GM19397 (cell line): ENCODE data around the gene SNAP29.
"Not testable (repeated sequence)": the region's sequence is repeated elsewhere in the genome, so short reads cannot be mapped to it uniquely, and the experiment has no call there.

Experiments used
- ATAC-seq: cut with Tn5 transposase; IDR thresholded peaks from one replicate; pipeline ENCODE4 v1.9.1; 2021; ENCODE audit warnings: mild to moderate bottlenecking, moderate library complexity; ENCODE audit not compliant: unreplicated experiment

The SNAP29 gene

DNA sequence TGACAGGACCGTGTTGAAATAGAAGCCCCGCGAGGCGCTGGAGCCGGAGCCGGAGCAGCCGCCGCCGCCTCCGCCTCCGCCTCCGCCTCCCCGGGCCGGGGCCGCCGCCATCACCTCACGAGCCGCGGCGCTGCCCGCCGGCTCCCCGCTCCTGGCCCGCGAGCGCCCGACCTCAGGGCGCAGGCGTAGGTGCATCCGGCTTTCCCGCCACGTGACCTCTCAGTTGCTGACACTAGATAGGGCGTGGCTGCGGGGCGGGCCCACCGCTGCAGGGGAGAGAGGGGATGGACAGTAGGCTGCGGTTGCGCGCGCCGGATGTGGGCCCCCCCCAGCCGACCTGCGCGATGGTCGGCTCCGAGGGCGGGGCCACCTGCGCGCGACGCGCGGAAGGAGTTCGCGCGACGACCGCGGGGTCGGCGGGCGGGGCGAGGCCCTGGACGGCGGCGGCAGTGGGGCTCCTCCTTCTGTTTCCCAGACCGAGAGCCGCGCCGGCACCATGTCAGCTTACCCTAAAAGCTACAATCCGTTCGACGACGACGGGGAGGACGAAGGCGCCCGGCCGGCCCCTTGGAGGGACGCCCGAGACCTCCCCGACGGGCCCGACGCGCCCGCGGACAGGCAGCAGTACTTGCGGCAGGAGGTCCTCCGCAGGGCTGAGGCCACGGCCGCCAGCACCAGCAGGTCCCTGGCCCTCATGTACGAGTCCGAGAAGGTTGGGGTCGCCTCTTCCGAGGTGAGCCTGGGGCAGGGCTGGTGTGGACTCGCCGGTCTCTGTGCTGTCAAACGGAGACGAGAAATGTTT, at the start of gene SNAP29, which contains the start of gene PI4KA:
TSS of gene SNAP29 (plus strand) at position 393 of the 802 bp plus-strand sequence. CDS start at position 497, 104 bp downstream.
TSS of gene PI4KA (minus strand) at position 197 of the 802 bp plus-strand sequence. CDS start at position 111, 86 bp downstream.
- peak; percentile 91 for ATAC-seq

DNA sequence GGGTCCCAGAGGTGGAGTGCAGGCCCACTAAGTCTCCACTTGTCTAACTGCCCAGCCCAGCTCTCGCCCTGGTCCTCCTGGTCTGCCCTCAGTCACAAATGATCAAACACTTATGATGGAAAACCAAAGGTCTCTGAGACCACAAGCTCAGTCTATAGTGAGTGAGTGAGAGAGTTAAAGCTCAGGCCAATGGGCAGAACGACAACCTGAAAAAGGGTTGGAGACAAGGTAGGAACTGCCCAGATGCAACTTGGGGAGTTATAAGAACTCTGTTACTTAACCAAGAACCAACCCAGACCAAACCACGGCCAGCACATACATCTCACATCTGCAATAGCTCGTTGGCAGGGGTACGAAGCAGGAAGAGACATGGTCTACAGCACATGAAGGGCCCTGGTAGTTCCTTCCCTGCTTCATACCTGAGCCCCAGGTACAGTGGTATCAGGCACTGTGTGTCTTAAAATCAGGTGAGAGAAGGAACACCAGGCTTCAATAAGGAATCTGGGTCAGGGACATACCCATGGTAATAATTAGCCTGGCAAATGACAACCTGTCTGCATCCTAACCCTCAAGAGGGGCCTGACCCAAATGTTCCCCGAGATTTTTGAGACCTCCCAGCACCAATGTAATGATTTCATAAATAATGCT, 49.1 kb upstream of the SNAP29 start:
- no peak for ATAC-seq

DNA sequence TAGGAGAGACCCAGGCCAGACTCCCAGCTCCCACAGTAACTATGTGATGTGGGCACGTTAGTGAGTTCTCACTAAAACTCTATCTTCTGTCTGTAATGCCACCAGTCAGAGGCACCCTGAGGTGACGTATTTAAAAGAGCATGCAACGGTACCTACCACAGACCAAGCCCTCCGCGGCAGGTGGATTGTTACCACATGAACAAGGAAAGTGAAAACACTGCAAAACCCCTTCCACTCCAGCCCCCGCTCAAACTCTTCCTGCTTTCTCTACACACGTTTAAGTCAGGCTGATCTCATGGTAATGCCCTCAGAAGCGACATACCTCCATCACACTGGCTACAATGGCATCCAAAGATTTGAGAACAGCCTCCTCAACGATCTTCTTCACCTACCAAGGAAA, 48.2 kb upstream of the SNAP29 start:
- ATAC-seq = no peak

GRCh38 chr22:20811171-20811570, 47.6 kb upstream of the SNAP29 start:
- ATAC-seq = no peak

DNA sequence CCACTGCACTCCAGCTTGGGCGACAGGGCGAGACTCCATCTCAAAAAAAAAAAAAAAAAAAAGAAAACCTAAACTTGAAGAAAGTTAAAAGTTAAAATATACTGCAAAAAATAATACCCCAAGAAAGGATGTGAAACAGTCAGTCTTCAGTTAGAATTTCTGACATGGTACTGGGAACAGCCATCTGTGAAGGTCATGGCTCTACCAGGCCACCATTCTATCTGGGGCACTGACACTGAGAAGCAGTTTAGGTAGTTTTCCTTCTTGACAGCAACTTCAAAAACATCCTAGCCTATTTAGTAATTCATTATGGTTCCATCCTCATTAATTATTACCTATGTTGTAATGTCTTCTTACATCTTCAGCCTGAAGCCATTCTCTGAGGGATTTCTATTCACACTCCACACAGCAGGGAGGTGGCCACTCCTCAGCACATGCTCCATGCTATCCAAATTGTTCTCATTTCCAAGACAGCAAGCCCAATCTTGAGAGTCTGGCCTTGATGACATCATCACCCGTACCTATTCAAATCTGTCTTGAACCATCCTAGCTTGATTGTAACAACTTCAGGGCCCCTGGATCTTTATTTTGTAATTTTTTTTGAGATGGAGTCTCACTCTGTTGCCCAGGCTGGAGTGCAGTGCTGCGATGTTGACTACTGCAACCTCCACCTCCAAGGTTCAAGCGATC, 46.7 kb upstream of the SNAP29 start:
- ATAC-seq = no peak

- ATAC-seq = no peak
These were observed 45.8 kb upstream of the SNAP29 start for GRCh38 chr22:20813056-20813455.

- no peak for ATAC-seq
These were observed 44.5 kb upstream of the SNAP29 start for GRCh38 chr22:20814221-20814808.

GRCh38 chr22:20815477-20816050, 43.2 kb upstream of the SNAP29 start:
- ATAC-seq = no peak

DNA sequence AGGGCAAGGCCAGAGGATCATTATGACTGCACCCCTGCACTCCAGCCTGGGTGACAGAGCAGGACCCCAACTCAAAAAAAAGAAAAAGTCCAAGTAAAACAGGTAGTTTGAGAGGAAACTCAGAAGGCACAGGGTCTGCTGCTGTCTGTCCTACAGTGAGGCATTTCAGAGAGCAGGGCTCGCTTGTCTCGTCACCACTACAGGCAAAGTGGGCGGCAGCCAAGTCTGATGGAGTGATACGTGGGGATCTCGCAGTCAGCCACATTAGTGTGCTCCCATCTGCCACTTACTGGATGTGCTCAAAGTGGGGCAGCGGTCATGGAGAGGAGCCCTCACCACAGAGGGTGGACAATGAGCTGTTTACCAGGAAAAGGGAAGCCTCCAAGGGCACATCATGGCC, 42.2 kb upstream of the SNAP29 start:
- no peak for ATAC-seq

DNA sequence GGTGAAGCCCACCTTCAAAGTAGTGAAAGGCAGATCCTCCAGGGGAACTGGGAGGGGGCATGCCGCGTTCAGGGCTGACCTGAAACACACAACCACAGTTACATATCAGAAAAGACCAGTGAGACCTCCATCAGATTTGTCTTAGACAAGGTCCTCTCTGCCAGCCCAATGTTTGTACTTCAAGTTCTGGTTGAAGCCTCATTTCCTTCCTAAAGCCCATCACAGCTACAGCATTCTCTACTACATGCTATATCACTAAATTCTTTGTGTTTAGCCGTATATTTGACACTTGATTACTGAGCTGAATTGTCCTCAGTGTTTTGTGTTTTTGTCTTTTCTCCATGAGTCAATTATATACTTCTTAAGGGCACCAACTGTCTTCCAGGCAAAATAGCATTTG, 40.3 kb upstream of the SNAP29 start:
- ATAC-seq = no peak

- no peak for ATAC-seq
These were observed 39.3 kb upstream of the SNAP29 start for GRCh38 chr22:20819471-20819870.

DNA sequence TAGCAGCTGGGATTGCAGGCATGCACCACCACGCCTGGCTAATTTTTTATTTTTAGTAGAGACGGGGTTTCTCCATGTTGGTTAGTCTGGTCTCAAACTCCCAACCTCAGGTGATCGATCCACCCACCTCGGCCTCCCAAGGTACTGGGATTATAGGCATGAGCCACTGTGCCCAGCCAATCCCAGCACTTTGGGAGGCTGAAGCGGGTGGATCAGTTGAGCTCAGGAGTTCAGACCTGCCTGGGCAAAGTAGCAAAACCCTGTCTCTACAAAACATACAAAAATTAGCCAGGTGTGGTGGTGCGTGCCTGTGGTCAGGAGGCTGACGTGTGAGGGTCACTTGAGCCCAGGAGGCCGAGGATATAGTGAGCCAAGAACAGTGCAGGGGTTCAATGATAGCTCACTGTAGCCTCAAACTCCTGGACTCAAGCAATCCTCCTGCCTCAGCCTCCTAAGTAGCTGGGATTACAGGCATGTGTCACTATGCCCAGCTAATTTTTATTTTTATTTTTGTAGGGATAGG, 37.0 kb upstream of the SNAP29 start:
- not testable (repeated sequence) for ATAC-seq

- no peak for ATAC-seq
These were observed 36.6 kb upstream of the SNAP29 start for GRCh38 chr22:20822240-20822639.

DNA sequence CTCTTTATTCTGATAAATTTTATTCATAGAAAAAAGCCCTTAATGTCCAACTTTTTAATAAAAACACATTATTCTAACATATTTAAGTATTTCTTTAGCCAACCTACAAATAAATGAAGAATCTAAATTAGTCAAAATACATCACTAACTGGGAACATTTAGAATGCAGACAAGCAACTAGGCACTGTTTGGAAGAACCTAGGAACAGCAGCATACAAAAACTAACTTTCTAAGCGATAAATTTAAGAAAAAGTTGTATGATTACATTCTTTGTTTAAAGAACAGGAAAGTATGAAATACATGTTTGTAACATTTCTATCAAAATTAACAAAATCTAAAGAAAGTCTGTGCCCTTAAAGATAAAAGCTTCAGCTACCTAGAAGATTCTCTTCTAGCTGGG, 35.5 kb upstream of the SNAP29 start:
- ATAC-seq = no peak

DNA sequence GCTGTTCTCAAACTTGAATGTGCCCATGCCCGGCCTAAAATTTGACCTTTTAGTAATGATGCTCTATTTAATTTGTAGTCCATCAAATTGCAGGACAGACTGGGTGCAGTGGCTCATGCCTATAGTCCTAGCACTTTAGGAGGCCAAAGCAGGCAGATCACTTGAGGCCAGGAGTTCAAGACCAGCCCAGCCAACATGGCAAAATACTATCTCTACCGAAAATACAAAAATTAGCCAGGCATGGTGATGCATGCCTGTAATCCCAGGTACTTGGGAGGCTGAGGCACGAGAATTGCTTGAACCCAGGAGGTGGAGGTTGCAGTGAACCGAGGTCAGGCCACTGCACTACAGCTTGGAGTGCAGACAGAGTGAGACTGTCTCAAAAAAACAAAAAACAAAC, 33.6 kb upstream of the SNAP29 start:
- not testable (repeated sequence) for ATAC-seq

DNA sequence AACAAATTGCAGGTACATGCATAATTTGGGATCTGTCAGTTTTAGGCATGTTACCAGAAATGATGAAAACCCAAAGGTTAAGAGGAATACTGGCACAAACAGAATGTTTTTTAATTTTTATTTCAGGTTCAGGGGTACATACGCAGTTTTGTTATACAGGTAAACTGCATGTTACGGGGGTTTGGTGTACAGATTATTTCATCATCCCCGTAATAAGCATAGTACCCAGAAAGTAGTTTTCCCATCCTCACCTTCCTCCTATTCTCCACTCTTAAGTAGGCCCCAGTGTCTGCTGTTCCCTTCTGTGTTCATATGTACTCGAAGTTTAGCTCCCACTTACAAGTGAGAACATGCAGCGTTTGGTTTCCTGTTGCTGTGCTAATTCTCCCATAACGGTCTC, 33.2 kb upstream of the SNAP29 start:
- ATAC-seq = no peak

DNA sequence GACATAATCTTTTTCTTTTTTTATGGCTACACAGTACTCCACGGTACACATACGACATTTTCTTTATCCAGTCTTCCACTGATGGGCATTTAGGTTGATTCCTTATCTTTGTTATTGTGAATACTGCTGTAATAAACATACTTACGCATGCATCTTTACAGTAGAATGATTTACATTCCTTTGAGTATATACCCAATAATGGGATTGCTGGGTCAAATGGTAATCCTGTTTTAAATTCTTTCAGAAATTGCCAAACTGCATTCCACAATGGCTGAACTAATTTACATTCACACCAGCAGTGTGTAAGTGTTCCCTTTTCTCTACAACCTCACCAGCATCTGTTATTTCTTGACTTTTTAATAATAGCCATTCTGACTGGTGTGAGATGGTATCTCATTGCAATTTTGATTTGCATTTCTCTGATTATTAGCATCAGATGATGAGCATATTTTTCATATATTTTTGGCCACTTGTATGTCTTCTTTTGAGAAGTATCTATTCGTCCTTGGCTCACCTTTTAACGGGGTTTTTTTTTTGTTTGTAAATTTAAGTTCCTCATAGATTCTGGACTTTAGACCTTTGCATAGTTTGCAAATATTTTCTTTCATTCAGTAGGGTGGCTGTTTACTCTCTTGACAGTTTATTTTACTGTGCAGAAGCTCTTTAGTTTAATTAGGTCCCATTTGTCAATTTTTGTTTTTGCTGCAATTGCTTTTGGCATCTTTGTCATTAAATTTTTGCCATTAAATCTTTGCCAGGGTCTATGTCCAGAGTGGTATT, 32.2 kb upstream of the SNAP29 start:
- ATAC-seq = not testable (repeated sequence)

GRCh38 chr22:20829491-20830134, 29.2 kb upstream of the SNAP29 start:
- ATAC-seq = no peak

DNA sequence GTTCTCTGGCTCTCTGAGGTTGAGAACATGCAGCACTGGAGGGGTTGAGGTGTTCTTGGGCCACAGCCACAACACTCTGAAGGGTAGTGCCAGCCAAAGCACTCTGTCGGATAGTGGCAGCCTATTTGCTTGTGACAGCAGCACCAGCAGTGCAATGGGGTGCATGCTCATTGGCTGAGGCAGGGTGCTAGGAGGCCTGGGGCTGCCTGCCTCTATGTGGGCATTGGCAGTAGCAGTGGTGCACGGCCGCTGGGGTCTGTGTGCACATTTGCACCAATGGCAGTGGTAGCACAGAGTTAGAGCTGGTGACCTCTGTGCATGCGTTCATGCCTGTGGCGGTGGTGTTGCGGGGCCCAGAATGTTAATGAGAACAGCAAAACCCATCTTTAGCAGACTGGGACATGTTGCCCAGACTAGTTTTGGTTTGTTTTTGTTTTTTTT, 25.6 kb upstream of the SNAP29 start:
- ATAC-seq = no peak
